Measurements from ENCODE around the gene IFI27L2.

The IFI27L2 gene

GRCh38 chr14:94098326-94098992, 30.9 kb downstream of the IFI27L2 start:
- no peak for DNase-seq

- DNase-seq: no peak
Observed at GRCh38 chr14:94097091-94097490, 32.3 kb downstream of the IFI27L2 start.

GRCh38 chr14:94093418-94093817, 36.0 kb downstream of the IFI27L2 start:
- DNase-seq: no peak

GRCh38 chr14:94089479-94089878, 39.9 kb downstream of the IFI27L2 start:
- DNase-seq: no peak

- no peak for DNase-seq
Observed at GRCh38 chr14:94088516-94088915, 40.9 kb downstream of the IFI27L2 start.

GRCh38 chr14:94087891-94088290, 41.5 kb downstream of the IFI27L2 start:
- no peak for DNase-seq

- DNase-seq: no peak
Observed at GRCh38 chr14:94081386-94081820, 48.0 kb downstream of the IFI27L2 start.

GRCh38 chr14:94080621-94081385, 48.6 kb downstream of the IFI27L2 start, which contains the start of the genes DDX24 and IFI27L1:
Gene DDX24 (minus strand): TSS chr14:94081202. CDS start chr14:94079742, 1,460 bp downstream.
Gene IFI27L1 (plus strand): TSS chr14:94081310. CDS start chr14:94096938, 15,628 bp downstream.
- DNase-seq: peak; percentile 87

- DNase-seq: no peak
Observed at GRCh38 chr14:94079891-94080620, 49.3 kb downstream of the IFI27L2 start.

GRCh38 chr14:94077823-94078222, 51.6 kb downstream of the IFI27L2 start:
- DNase-seq: no peak
